GM18909 (cell line): ENCODE measurements around the gene LAP3.
A peak's percentile ranks its signal among the peaks of the same experiment; 100 is the strongest.
"Not testable (repeated sequence)": the region's sequence is repeated elsewhere in the genome, so short reads cannot be mapped to it uniquely, and the experiment has no call there.

Experiments used
- ATAC-seq: cut with Tn5 transposase; IDR thresholded peaks from one replicate; pipeline ENCODE4 v1.9.1; 2021; ENCODE audit warnings: mild to moderate bottlenecking; ENCODE audit not compliant: unreplicated experiment, poor library complexity

Gene LAP3

GRCh38 chr4:17576932-17577664, at the start of gene LAP3:
Gene LAP3 (plus strand): TSS chr4:17577198. CDS start chr4:17577466, 268 bp downstream.
- peak; percentile 90 for ATAC-seq

GRCh38 chr4:17528551-17529165, 48.3 kb upstream of the LAP3 start:
- ATAC-seq = no peak

- no peak for ATAC-seq
These were observed 45.3 kb upstream of the LAP3 start for GRCh38 chr4:17531538-17532285.

GRCh38 chr4:17534705-17535104, 42.3 kb upstream of the LAP3 start:
- ATAC-seq = no peak

- no peak for ATAC-seq
These were observed 41.8 kb upstream of the LAP3 start for GRCh38 chr4:17535242-17535641.

GRCh38 chr4:17535906-17536305, 41.1 kb upstream of the LAP3 start:
- no peak for ATAC-seq

- ATAC-seq = not testable (repeated sequence)
These were observed 39.9 kb upstream of the LAP3 start for GRCh38 chr4:17537060-17537459.

- no peak for ATAC-seq
These were observed 32.8 kb upstream of the LAP3 start for GRCh38 chr4:17544205-17544604.

GRCh38 chr4:17544831-17545234, 32.2 kb upstream of the LAP3 start:
- no peak for ATAC-seq

- ATAC-seq = no peak
These were observed 31.4 kb upstream of the LAP3 start for GRCh38 chr4:17545374-17546140.

GRCh38 chr4:17546222-17546621, 30.8 kb upstream of the LAP3 start:
- ATAC-seq = no peak

GRCh38 chr4:17546678-17547077, 30.3 kb upstream of the LAP3 start:
- ATAC-seq = no peak

- ATAC-seq = no peak
These were observed 26.4 kb upstream of the LAP3 start for GRCh38 chr4:17550549-17550948.

- ATAC-seq = no peak
These were observed 24.6 kb upstream of the LAP3 start for GRCh38 chr4:17552427-17552826.

- ATAC-seq = no peak
These were observed 22.4 kb upstream of the LAP3 start for GRCh38 chr4:17554568-17554967.

GRCh38 chr4:17556498-17556897, 20.5 kb upstream of the LAP3 start:
- no peak for ATAC-seq

- ATAC-seq = no peak
These were observed 19.1 kb upstream of the LAP3 start for GRCh38 chr4:17557880-17558279.

- ATAC-seq = no peak
These were observed 17.9 kb upstream of the LAP3 start for GRCh38 chr4:17558941-17559708.

GRCh38 chr4:17559709-17560048, 17.3 kb upstream of the LAP3 start:
- no peak for ATAC-seq

- no peak for ATAC-seq
These were observed 16.8 kb upstream of the LAP3 start for GRCh38 chr4:17560065-17560673.
